Osteoblast (primary cell): ENCODE measurements around the gene LPIN1. TPM values are rescaled to one million over a fixed set of nuclear protein-coding genes. Genes with fewer than 3 reads are reported as not detected.
"Not testable (repeated sequence)": the region's sequence is repeated elsewhere in the genome, so short reads cannot be mapped to it uniquely, and the experiment has no call there.

Experiments
- DNase-seq: peaks from one replicate; pipeline ENCODE4 v3.0.0; 2011; ENCODE audit warnings: low spot score, mixed read lengths; ENCODE audit not compliant: insufficient read length; ENCODE audit errors: missing footprints
- H2AFZ ChIP-seq: 2 replicates; pipeline ENCODE4 v1.6.0; 2011; ENCODE audit warnings: mild to moderate bottlenecking, low read length
- H3K27ac ChIP-seq: 2 replicates; pipeline ENCODE4 v1.5.1; 2011; ENCODE audit warnings: mild to moderate bottlenecking, low read depth, low read length, moderate library complexity
- H3K27me3 ChIP-seq: 2 replicates; pipeline ENCODE4 v1.6.0; 2012; ENCODE audit warnings: mild to moderate bottlenecking, control low read depth, inconsistent platforms, low read length, moderate library complexity; ENCODE audit not compliant: insufficient read depth
- H3K36me3 ChIP-seq: 2 replicates; pipeline ENCODE4 v1.5.1; 2011; ENCODE audit warnings: mild to moderate bottlenecking, low read length, control low read depth, moderate library complexity; ENCODE audit not compliant: insufficient read depth
- H3K4me1 ChIP-seq: 2 replicates; pipeline ENCODE4 v1.5.1; 2011; ENCODE audit warnings: mild to moderate bottlenecking, low read length, control low read depth, moderate library complexity; ENCODE audit not compliant: insufficient read depth
- H3K4me2 ChIP-seq: 2 replicates; pipeline ENCODE4 v1.6.0; 2011; ENCODE audit warnings: mild to moderate bottlenecking, low read length; ENCODE audit not compliant: insufficient read depth
- H3K4me3 ChIP-seq: fragments of 200-600 bp; sonication (generic); 3 replicates; pipeline ENCODE4 v1.5.1; 2012; ENCODE audit warnings: mild to moderate bottlenecking, low read length, inconsistent platforms; ENCODE audit not compliant: insufficient read depth
- H3K79me2 ChIP-seq: 2 replicates; pipeline ENCODE4 v1.6.0; 2012; ENCODE audit warnings: mild to moderate bottlenecking, low read length, control low read depth, inconsistent platforms; ENCODE audit not compliant: insufficient read depth
- H3K9me3 ChIP-seq: 2 replicates; pipeline ENCODE4 v1.5.1; 2011; ENCODE audit warnings: low read depth, low read length, control low read depth
- H4K20me1 ChIP-seq: 2 replicates; pipeline ENCODE4 v1.6.0; 2012; ENCODE audit warnings: mild to moderate bottlenecking, low read length, control low read depth; ENCODE audit not compliant: insufficient read depth
- total RNA-seq: library from RNA; depleted of rRNA; stranded (reverse); fragments of >200 nt; gene quantifications from 2 replicates; pipeline ENCODE4 v1.2.3, GENCODE V29; 2012
- TF ChIP-seq, protein P1 (sequence below): IDR thresholded peaks from 2 replicates; pipeline ENCODE4 v1.5.1; 2011; ENCODE audit warnings: mild to moderate bottlenecking, low read depth, low read length, moderate library complexity; ENCODE audit errors: extremely low read depth

Gene LPIN1
- total RNA-seq, 1 donor = 117 TPM

DNA sequence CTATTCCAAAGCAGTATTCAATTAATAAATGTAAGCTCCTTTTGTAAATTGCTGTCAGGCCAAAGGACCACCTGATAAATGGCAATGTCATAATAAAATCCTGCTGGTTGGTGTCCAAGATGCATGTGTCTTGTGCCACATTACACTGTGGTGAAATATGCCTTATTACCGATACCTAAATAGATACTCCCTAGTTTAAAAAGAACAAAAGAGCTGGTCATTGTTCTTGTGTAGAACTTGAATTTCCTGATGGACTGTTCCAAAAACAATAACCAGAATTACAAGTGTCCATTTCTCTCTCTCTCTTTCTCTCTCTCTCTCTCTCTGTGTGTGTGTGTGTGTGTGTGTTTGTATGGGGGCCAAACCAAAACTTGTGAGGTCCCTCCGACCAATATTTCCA is 13.8 kb upstream of the LPIN1 start:
- Histone ChIP-seq H3K4me2 (no peak overlapping the region), H3K27me3 (peaks cover 39% of the 10 kb centered on the region), H4K20me1 (no peaks in the 10 kb centered on the region), H3K79me2 (no peaks in the 10 kb centered on the region), H3K27ac (no peak overlapping the region), H3K9me3 (no peaks in the 10 kb centered on the region), H3K4me3 (no peak overlapping the region), H3K36me3 (no peaks in the 10 kb centered on the region), H3K4me1 (no peaks in the 10 kb centered on the region), H2AFZ (no peak overlapping the region)
- DNase-seq = no peak
- TF ChIP-seq, protein P1, sequence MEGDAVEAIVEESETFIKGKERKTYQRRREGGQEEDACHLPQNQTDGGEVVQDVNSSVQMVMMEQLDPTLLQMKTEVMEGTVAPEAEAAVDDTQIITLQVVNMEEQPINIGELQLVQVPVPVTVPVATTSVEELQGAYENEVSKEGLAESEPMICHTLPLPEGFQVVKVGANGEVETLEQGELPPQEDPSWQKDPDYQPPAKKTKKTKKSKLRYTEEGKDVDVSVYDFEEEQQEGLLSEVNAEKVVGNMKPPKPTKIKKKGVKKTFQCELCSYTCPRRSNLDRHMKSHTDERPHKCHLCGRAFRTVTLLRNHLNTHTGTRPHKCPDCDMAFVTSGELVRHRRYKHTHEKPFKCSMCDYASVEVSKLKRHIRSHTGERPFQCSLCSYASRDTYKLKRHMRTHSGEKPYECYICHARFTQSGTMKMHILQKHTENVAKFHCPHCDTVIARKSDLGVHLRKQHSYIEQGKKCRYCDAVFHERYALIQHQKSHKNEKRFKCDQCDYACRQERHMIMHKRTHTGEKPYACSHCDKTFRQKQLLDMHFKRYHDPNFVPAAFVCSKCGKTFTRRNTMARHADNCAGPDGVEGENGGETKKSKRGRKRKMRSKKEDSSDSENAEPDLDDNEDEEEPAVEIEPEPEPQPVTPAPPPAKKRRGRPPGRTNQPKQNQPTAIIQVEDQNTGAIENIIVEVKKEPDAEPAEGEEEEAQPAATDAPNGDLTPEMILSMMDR = no peak

- Histone ChIP-seq H3K4me1 (peaks cover 11% of the 10 kb centered on the region), H3K27me3 (peaks cover 25% of the 10 kb centered on the region)
- H3K79me2 ChIP-seq = not testable (repeated sequence)
These were observed 8.6 kb upstream of the LPIN1 start for GRCh38 chr2:11737852-11738251.

GRCh38 chr2:11738589-11739436 is 7.6 kb upstream of the LPIN1 start:
- H4K20me1 ChIP-seq = no peaks in the 10 kb centered on the region
- peaks cover 20% of the 10 kb centered on the region for H3K27me3 ChIP-seq
- peak overlapping the region; percentile 81 for H2AFZ ChIP-seq
- no peak overlapping the region for H3K4me3 ChIP-seq
- H3K36me3 ChIP-seq = no peaks in the 10 kb centered on the region
- DNase-seq = peak; percentile 83
- no peaks in the 10 kb centered on the region for H3K9me3 ChIP-seq
- H3K4me2 ChIP-seq = no peak overlapping the region
- TF ChIP-seq, protein P1 = peak; percentile 59
- H3K79me2 ChIP-seq = no peaks in the 10 kb centered on the region
- no peak overlapping the region for H3K27ac ChIP-seq
- peaks cover 11% of the 10 kb centered on the region for H3K4me1 ChIP-seq

More at GRCh38 chr2:11737852-11738251, 8.6 kb upstream of the LPIN1 start:
- not testable (repeated sequence) for H3K36me3 ChIP-seq, H3K4me2 ChIP-seq, H4K20me1 ChIP-seq, H3K9me3 ChIP-seq, DNase-seq, H2AFZ ChIP-seq, H3K27ac ChIP-seq, H3K4me3 ChIP-seq

DNA sequence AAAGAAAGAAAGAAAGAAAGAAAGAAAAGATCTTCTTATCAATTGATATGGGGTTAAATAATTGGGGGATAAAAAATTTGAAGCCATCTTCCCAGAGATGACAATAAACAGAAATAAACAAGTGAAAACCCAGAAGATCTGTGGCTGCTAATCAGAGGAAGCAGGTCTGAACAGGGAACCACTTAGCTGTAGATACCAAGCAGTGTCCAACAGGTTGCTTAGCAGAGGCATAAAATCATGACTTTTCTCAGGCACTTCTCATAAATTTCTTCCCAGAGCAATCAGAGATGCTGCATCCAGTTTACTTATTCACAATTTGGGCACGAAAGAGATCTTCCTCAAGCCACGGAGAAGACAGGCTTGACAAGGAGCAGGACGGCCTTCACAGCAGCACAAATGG is 5.7 kb upstream of the LPIN1 start:
- peaks cover 9% of the 10 kb centered on the region for H3K27me3 ChIP-seq
- H3K4me1 ChIP-seq = peaks cover 17% of the 10 kb centered on the region
- no peak for DNase-seq
- TF ChIP-seq, protein P1 = no peak
- no peak overlapping the region for H2AFZ ChIP-seq
- H4K20me1 ChIP-seq = no peaks in the 10 kb centered on the region
- no peaks in the 10 kb centered on the region for H3K79me2 ChIP-seq
- no peak overlapping the region for H3K4me3 ChIP-seq
- no peak overlapping the region for H3K27ac ChIP-seq
- no peak overlapping the region for H3K4me2 ChIP-seq
- H3K36me3 ChIP-seq = no peaks in the 10 kb centered on the region
- no peaks in the 10 kb centered on the region for H3K9me3 ChIP-seq
